ENCODE measurements around the gene TSPAN14.

TSPAN14 gene

GRCh38 chr10:80459047-80459865 lies 5.1 kb downstream of the TSPAN14 start:
- Histone ChIP-seq H3K27me3 (ENCODE audit: insufficient read depth, low read length, poor library complexity, severe bottlenecking) (no peaks in the 10 kb centered on the region), H3K4me2 (ENCODE audit: low read depth, low read length, poor library complexity, severe bottlenecking) (peak overlapping the region; percentile 93), H3K9me3 (ENCODE audit: insufficient read depth, low read depth, low read length) (no peaks in the 10 kb centered on the region), H4K20me1 (ENCODE audit: insufficient read depth, low read length, poor library complexity, severe bottlenecking) (peaks cover 42% of the 10 kb centered on the region), H3K9ac (ENCODE audit: low read depth, low read length, poor library complexity, severe bottlenecking) (peak overlapping the region; percentile 71), H2AFZ (ENCODE audit: low read length) (no peak overlapping the region), H3K4me3 (ENCODE audit: low read length, poor library complexity, severe bottlenecking) (peak overlapping the region; percentile 66), H3K79me2 (ENCODE audit: insufficient read depth, low read length) (peaks cover 93% of the 10 kb centered on the region), H3F3A (ENCODE audit: low read depth) (no peaks in the 10 kb centered on the region), H3K36me3 (ENCODE audit: insufficient read depth, low read length) (no peaks in the 10 kb centered on the region), H3K9me2 (replicated peaks; ENCODE audit: low read depth, low read length) (no peaks in the 10 kb centered on the region), H3K4me1 (ENCODE audit: insufficient read depth, low read length, poor library complexity, severe bottlenecking) (peaks cover 73% of the 10 kb centered on the region)
- TF ChIP-seq CTCF (conservative IDR thresholded peaks at IDR 0.05; ENCODE audit: low read length) (peak; percentile 34), EZH2phosphoT487 (IDR thresholded peaks at IDR 0.05; ENCODE audit: borderline replicate concordance) (no peak)

- no peaks in the 10 kb centered on the region for H3K9me3 ChIP-seq (ENCODE audit: insufficient read depth, low read depth, low read length)
- H3K36me3 ChIP-seq (ENCODE audit: insufficient read depth, low read length) = no peaks in the 10 kb centered on the region
- no peak for TF ChIP-seq CTCF (conservative IDR thresholded peaks at IDR 0.05; ENCODE audit: low read length)
- no peak for TF ChIP-seq EZH2phosphoT487 (IDR thresholded peaks at IDR 0.05; ENCODE audit: borderline replicate concordance)
- peak overlapping the region; percentile 71 for H3K9ac ChIP-seq (ENCODE audit: low read depth, low read length, poor library complexity, severe bottlenecking)
- peaks cover 82% of the 10 kb centered on the region for H3K4me1 ChIP-seq (ENCODE audit: insufficient read depth, low read length, poor library complexity, severe bottlenecking)
- H4K20me1 ChIP-seq (ENCODE audit: insufficient read depth, low read length, poor library complexity, severe bottlenecking) = peaks cover 38% of the 10 kb centered on the region
- no peaks in the 10 kb centered on the region for H3F3A ChIP-seq (ENCODE audit: low read depth)
- no peaks in the 10 kb centered on the region for H3K9me2 ChIP-seq (replicated peaks; ENCODE audit: low read depth, low read length)
- peak overlapping the region; percentile 15 for H3K4me3 ChIP-seq (ENCODE audit: low read length, poor library complexity, severe bottlenecking)
- no peak overlapping the region for H2AFZ ChIP-seq (ENCODE audit: low read length)
- peak overlapping the region; percentile 93 for H3K4me2 ChIP-seq (ENCODE audit: low read depth, low read length, poor library complexity, severe bottlenecking)
- peaks cover 97% of the 10 kb centered on the region for H3K79me2 ChIP-seq (ENCODE audit: insufficient read depth, low read length)
- H3K27me3 ChIP-seq (ENCODE audit: insufficient read depth, low read length, poor library complexity, severe bottlenecking) = no peaks in the 10 kb centered on the region
Measured at GRCh38 chr10:80460399-80461207, 6.5 kb downstream of the TSPAN14 start.

- Histone ChIP-seq H3K27me3 (ENCODE audit: insufficient read depth, low read length, poor library complexity, severe bottlenecking) (no peaks in the 10 kb centered on the region), H3K9me2 (replicated peaks; ENCODE audit: low read depth, low read length) (no peaks in the 10 kb centered on the region), H3K36me3 (ENCODE audit: insufficient read depth, low read length) (no peaks in the 10 kb centered on the region), H3K4me3 (ENCODE audit: low read length, poor library complexity, severe bottlenecking) (no peak overlapping the region), H3K9ac (ENCODE audit: low read depth, low read length, poor library complexity, severe bottlenecking) (peak overlapping the region; percentile 71), H3K9me3 (ENCODE audit: insufficient read depth, low read depth, low read length) (no peaks in the 10 kb centered on the region), H3K79me2 (ENCODE audit: insufficient read depth, low read length) (peaks cover 97% of the 10 kb centered on the region), H3K4me2 (ENCODE audit: low read depth, low read length, poor library complexity, severe bottlenecking) (peak overlapping the region; percentile 93), H3F3A (ENCODE audit: low read depth) (no peaks in the 10 kb centered on the region), H4K20me1 (ENCODE audit: insufficient read depth, low read length, poor library complexity, severe bottlenecking) (peaks cover 33% of the 10 kb centered on the region), H3K4me1 (ENCODE audit: insufficient read depth, low read length, poor library complexity, severe bottlenecking) (peaks cover 82% of the 10 kb centered on the region), H2AFZ (ENCODE audit: low read length) (no peak overlapping the region)
- no peak for TF ChIP-seq CTCF (conservative IDR thresholded peaks at IDR 0.05; ENCODE audit: low read length)
- TF ChIP-seq EZH2phosphoT487 (IDR thresholded peaks at IDR 0.05; ENCODE audit: borderline replicate concordance) = no peak
Measured at GRCh38 chr10:80461208-80462183, 7.4 kb downstream of the TSPAN14 start.
